HG02973 (cell line): ENCODE results near the gene VSTM4.

ENCODE experiments used
- ATAC-seq: cut with Tn5 transposase; IDR thresholded peaks from one replicate; pipeline ENCODE4 v1.9.1; 2021; ENCODE audit warnings: moderate library complexity; ENCODE audit not compliant: unreplicated experiment

The VSTM4 gene

DNA sequence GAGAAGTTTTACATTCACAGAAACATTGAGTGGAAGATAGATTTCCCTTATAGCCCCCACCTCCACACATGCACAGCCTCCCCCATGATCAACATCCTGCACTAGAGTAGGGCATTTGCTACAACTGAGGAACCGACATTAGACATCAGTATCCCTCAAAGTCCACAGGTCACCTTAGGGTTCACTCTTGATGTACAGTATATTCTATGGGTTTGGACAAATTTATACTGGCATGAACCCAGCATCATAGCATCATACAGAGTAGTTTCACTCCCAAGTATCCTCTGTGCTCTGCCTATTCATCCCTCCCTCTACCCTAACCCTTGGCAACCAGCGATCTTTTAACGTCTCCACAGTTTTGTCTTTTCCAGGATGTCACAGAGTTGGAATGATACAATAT is 64.4 kb downstream of the VSTM4 start:
- no peak for ATAC-seq

DNA sequence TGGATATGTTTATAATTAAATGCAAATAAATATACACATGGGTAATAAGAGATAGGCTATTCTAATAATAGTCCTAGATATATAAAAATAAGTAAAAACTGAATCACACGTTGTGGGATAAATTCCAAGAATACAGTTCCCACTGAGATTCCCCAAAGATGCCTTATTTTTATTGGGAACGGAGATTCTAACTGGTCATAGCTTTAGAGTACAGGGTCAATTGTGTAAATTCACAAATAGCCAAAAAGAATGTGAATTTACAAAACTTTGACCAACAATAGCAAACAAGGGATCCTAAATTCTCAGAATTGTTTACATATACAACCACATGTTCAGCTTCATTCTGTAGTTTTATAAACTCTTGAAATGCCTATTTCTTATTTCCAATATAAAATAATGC is 65.0 kb downstream of the VSTM4 start:
- no peak for ATAC-seq

DNA sequence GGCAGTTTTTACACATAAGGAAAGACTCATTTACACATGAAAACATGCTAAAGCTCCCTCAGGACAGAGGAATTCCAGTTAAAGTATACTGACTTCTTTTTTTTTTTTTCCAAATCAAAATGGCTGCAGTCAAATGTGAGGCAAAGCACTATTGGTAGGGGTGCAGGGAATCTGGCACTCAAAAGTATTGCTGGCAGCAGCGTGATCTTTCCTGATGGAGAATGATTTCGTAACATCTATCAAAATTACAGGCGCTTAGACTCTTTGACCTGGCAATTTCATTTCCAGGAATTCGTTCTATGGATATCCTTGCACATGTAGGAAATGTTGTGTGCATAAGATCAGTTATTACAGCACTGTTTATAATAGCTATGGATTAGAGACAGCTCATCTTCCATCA is 65.7 kb downstream of the VSTM4 start:
- ATAC-seq: no peak

DNA sequence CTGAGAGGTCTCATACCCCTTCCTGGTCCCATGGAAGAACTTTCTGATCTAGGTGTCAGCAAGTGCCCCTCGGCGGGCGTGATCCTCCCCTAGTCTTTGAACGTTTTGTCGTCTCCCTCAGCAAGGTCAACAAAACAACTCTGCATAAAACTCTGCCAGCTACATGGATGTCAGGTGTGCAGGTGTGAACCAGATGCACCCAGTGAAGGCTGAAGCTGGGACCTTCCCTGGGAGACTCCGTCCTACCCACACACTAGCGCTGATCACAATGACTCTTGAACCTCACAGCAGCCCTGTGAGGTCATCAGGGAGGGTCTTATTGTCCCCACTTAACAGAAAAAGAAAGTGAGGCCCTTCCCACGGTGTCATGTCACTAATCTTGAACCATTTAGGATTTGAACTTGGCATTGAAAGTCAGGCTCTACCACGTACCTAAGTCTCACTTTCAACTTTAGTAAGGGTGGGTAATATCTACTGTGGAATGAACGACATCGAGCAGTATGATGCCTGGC is 68.1 kb downstream of the VSTM4 start:
- no peak for ATAC-seq

DNA sequence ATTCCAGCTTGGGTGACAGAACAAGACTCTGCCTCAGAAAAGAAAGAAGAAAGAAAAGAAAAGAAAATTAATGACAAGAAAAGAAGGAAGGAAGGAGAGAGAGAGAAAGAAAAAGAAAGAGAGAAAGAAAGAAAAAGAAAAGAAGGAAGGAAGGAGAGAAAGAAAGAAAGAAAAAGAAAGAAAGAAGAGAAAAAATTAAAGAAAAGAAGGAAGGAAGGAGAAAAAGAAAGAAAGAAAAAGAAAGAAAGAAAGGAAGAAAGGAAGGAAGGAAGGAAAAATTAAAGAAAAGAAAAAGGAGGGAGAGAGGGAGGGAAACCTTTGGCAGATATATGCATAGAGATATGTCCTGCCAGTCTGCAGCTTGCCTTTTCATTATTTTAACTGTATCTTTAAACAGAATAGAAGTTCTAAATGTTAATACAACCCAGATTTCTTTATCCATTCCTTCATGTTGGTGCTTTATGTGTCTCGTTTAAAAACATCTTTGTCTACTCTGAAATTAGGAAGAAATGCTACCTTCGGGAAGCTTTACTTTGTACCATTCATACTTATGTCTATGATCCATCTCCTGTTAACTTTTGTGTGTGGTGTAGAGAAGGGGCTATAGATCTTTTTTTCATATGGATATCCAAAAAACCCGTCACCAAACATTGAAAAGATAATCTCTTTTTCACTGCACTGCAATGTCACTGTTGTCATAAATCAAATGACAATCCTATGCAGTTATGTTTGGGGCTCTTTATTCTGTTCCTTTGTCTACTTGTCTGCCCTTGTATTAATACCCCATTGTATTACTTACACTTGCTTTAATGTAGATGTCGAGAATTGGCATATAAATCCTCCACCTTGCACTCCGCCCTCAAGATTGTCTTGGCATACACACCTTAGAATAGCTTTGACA is 70.8 kb downstream of the VSTM4 start:
- ATAC-seq: no peak

DNA sequence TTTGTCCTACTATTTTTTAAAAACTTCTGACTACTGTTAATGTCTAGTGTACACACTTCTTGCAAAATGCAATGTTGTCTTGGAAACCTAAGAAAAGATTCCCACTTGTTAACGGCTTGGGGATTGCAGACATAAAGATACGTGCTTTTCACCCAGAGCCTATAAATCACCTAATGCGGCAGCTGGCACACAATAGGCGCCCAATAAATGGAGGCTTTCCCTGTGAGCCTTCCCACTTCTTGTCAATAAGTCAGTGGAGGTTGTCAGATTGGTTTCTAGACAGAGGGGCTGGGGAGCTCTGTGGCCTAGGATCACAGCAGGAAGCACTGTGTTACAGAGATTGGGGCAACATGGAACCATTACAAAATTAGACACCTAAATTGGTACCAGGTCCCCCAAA is 74.7 kb downstream of the VSTM4 start:
- no peak for ATAC-seq

DNA sequence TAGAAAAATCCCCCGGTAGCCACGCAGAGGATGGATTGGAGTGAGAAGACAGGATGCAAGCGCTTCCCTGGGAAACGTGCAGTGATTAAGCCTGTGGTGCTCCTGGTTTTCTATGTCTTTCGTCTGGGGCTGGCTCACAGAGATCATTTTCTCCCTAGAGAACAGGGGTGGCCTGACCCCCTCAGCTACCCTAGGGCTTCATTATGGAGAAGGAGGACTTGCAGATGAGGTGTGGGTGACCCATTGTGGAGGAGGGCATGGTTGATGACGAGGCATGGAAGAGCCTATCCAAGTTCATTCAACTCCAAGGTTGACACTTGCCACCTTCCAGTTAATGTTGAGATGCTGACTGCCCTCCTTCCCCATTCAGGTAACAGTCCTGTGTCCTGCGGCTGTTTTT is 75.9 kb downstream of the VSTM4 start:
- ATAC-seq: no peak

DNA sequence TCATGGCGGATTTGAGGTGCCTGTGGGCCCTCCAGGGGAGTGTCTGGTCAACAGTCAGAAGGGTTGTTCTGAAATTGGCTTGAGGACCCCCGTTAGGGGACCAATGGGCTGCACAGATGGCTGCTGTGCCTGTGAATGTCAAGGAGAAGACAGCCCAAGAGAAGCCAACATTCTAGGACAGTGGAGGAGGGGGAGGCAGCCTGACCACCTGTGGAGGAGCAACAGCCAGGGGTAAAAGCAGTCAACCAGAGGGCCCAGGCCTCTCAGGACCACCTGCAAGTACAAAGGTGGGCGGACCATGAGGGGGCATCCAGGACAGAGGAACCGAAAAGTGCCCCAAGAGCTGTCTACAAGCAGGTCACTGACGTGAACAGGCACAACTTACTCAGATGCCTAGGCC is 76.6 kb downstream of the VSTM4 start:
- no peak for ATAC-seq

DNA sequence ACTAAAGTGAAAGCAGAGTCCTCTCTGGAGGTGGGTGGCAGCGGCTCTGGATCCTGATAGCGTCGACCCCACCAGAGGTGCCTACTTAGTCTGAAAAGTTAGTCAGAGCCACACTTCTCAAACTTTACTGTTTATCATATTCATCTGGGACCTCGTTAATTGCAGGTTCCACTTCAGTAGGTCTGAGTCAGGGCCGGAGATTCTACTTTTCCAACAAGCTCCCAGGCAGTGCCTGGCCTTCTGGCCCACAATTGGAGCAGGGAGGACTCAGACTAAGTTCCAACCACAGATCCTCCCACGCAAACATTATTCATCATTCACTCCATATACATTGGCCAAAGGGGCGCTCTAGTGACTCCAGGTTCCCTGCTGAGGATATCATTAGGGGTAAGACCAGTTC is 78.1 kb downstream of the VSTM4 start:
- no peak for ATAC-seq

DNA sequence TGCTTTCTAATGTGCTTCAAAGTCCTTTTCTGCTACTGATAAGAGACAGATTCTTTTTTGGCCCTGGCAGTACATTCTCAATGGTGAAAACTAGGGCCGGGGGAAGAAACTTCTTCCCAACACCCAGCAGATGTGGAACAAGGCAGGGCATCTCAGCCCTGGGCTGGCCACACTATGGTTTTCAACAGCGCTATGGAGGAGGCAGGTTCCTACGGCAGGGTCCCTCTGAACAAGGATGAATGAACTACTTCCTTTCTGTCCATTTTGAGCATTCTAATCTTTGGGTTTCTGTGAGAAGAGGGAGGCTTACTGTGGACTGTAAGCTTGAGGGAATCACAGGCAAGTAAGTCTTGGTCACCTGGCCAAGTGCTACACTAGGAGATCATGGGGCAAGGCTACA is 78.7 kb downstream of the VSTM4 start:
- no peak for ATAC-seq

DNA sequence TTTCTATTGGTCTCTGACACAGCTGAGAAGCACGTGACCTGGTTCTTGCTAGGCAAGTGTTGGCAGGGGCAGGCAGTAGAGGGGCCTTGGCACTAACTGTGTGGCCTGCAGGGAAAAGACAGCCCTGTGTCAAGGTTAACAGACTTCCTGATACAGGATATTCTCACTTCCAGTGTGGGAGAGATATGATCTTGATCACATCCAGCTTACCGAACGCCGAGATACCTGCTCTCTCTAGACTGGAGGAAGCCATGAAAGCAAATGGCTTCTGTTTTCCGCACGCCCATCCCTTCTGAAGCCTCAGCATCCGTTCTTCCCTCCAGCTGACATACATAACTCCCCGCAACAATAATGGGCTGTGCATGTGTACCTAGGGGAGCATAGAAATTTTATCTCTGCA is 79.4 kb downstream of the VSTM4 start:
- ATAC-seq: no peak

DNA sequence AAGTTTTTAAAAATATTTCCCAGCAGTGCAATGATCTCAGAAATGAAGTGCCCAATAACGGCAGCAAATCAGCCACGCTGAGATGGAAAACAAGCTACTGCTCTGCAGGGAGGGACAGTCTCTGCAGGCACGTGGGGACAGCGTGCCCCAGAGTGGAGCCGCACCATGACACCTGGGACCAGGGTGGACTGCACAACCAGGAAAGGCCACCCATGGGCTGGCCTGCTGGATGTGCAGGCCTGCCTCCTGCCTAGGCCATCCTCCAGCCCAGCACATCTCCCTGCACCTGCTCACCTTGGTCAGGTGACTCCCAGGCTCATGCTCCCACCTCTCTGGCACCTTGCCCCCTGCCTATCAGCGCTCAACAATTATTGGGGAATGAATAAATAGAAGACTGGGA is 80.4 kb downstream of the VSTM4 start:
- no peak for ATAC-seq

DNA sequence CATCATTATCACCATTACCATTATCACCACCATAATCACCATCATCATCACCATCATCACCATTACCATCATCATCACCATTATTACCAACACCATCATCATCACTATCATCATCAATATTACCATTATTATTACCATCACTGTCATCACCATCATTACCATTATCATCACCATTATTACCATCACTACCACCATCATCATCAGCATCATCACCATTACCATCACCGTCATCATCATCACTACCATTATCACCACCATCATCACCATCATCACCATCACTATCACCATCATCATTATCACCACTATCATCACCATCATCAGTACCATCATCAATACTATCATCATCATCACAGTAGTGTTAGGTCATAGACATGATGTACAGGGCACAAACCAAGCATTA is 81.4 kb downstream of the VSTM4 start:
- no peak for ATAC-seq

DNA sequence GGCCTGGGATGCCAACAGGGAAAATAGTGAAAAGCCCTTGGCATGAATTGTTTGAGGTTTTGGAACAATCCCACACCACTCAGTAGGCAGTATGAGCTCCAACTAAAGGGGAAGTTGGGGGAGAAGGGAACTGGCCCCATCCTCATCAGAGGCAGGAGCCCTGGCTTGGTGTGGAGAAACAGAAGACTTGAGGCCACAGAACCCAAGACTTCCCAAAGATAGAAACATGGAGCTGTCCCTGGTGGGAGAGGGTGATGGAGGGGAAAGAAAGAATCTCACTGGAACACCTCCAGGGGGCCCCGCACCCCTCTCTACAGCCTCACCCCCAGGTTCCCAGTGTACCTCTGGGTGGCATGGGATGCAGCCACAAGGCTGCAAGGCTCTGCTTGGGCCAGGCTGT is 85.7 kb downstream of the VSTM4 start:
- no peak for ATAC-seq

DNA sequence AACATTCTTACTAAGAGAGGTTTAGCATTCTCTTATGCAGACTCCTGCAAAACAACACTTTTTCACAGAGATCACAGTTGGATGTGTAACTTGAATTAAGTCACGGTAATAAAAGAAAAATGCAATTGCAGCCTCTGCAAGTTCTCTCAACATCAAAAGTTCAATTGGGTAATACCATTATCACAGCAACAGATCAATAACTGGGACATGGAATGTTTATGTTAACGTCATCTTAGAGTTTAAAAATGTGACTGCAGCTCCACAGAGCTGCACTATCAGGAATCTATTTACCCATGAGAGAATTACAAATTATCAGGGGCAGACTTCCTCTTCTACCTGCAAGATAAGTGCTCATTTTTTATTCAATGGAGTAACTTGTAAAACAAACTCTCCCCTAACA is 86.7 kb downstream of the VSTM4 start:
- ATAC-seq: no peak

DNA sequence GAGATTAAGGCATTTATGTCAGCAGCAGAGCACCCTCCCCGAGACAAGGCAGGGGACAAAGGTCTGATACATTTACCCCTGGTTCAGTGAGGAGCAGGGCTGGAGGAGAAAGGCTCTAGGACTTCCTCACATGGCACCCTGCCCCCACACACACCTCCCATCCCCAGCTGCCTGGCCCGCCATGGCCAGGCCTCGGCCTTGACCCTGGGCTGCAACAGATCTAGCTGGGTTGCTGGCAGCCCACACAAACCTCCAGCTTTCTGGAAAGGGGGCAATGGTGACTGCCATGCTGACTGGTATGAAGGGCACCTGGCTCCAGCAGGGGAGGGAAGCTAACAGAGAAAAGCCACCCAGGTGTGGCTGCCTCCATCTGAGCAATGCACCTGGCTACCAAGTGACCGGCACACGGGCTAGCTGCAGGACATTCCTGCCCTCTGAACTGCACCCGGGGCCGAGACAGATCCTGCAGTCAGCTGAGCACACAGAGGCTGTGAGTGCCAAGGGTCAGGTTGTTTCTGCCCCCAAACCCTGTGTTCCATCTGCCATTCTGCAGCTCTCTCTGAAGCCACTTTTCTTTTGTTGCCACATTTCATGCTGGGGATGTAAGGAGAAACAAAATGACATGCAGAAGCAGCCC is 89.9 kb downstream of the VSTM4 start:
- ATAC-seq: no peak

DNA sequence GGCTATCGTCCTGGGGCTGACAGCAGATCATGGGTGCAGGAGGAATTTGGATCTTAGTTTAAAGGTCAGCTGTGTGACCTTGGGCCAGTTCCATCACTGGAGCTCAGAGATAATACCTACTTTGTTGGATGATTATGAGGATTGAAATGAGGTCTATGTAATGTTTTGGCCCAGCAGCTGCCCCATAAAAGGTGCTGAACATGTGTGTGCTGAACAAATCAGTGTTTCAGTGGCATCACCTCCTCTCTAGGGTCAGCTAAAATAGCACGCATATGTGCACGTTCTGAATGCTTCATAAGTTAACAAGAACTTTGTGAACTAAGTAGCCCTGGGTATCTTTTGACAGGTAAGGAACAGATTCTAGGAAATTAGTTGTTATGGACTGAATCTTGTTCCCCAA is 90.8 kb downstream of the VSTM4 start:
- no peak for ATAC-seq

DNA sequence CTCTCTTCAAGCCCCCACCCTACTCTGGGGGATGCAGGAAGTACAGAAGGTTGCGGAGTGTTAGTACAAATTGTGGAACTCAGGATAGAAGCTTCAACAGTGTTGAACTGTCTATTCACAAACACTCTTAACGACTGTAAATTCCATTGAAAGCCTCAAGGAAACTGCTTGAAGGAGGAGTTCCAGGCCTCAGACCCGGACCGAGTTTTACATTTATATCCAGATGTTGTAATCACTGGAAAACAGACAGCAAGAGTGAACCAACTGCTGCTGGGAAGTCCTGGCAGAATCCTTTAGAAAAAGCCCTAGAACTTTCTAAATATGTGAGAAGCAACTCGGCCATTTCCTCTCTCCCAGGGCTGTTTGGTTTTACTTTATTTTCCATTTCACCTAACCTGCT is 91.6 kb downstream of the VSTM4 start:
- no peak for ATAC-seq

DNA sequence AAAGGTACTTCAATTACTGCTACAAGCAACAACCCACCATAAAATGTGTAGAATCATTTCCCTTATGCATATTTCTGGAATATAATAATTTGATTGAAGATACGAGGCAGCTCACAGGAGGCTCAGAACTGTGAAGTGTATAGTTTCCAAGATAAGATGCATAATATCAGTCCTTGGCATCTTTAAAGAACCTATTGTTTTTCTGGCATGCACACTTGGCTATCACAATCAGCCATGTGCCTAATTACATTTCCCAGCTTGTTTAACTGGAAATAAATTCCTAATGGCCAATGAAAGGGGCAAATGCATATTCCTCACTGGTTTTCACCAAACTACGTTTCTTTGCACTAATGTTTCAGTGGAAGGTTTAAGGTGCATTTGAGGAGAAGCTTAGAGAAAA is 92.3 kb downstream of the VSTM4 start:
- ATAC-seq: no peak

DNA sequence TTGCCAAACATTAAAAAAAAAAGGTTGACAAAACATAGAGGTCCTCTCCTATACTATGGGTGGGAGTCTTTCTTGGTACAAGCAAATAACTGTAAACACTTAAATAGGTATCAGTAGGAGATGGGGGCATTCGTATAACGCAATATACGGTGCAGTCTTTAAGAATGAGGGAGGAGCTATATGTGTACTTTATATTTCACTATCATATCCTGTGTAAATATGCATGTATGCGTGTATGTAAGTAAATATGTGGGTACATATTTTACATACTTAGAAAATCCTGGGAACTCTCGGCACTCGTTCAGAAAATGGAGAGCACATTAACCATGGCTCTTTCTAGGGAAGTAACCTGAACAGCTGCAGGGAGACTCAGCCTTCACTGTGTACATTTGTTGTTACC is 93.6 kb downstream of the VSTM4 start:
- ATAC-seq: no peak

DNA sequence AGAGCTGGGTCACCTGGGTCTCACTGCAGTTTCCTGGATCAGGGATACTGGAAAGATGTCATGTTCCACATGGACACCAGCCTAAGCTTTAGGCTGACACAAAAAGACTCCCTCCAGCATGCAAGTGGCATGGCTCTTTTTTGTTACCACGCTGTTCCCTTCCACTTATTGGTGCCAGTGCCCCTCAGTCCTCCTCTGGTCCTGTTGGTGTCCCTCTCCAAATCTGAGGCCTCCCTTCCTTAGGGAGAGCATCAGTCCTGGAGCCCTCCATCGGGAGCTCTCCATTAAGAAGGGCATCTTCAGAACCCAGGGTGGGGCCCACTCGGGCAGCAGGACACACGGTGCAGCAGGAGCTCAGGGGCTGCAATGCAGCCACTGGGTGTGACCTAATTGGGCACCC is 99.6 kb downstream of the VSTM4 start:
- ATAC-seq: no peak

DNA sequence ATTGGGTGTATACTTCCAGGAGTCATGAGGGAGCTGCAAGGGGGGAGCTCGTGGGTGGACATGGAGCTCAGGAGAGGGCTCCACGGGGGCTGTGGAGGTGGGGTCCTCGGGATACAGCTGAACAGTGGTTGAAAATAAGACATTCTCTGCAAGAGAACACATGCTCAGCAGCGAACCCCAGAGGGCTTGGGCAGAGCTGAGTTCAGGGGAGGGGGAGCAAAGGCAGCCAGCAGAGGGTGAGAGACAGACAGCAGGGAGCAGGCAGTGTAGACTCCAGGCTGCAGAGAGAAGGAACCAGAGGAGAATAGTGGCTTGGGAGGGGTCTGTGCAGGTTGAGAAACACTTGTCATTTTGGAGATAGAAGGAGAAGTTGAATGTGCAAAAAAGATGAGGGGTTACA is 102.7 kb downstream of the VSTM4 start:
- ATAC-seq: no peak
